Measurements from ENCODE around the gene GOLGA3. TPM values are rescaled to one million over a fixed set of nuclear protein-coding genes. Genes with fewer than 3 reads are reported as not detected.

GOLGA3 gene
- total RNA-seq, 2 donors from 2014 or later = 99.1 to 109 TPM

GRCh38 chr12:132720606-132721345 is 107.9 kb downstream of the GOLGA3 start:
- whole genome bisulfite sequencing = 95% methylated on average over 25 of the region's 25 CpGs
- Histone ChIP-seq H3K9me3 (no peaks in the 10 kb centered on the region), H3K4me1 (replicated peaks) (no peaks in the 10 kb centered on the region), H3K36me3 (peaks cover 5 to 37% of the 10 kb centered on the region in 2 donors), H3K27me3 (replicated peaks; ENCODE audit: insufficient read depth) (no peaks in the 10 kb centered on the region), H3K4me3 (no peak overlapping the region), H3K27ac (no peak overlapping the region)
- no peak for DNase-seq (ENCODE audit: low spot score)
- TF ChIP-seq, protein P1, sequence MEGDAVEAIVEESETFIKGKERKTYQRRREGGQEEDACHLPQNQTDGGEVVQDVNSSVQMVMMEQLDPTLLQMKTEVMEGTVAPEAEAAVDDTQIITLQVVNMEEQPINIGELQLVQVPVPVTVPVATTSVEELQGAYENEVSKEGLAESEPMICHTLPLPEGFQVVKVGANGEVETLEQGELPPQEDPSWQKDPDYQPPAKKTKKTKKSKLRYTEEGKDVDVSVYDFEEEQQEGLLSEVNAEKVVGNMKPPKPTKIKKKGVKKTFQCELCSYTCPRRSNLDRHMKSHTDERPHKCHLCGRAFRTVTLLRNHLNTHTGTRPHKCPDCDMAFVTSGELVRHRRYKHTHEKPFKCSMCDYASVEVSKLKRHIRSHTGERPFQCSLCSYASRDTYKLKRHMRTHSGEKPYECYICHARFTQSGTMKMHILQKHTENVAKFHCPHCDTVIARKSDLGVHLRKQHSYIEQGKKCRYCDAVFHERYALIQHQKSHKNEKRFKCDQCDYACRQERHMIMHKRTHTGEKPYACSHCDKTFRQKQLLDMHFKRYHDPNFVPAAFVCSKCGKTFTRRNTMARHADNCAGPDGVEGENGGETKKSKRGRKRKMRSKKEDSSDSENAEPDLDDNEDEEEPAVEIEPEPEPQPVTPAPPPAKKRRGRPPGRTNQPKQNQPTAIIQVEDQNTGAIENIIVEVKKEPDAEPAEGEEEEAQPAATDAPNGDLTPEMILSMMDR (IDR thresholded peaks at IDR 0.05) = no peak
- intact Hi-C loops (cut with DNase I) = no loop called here

DNA sequence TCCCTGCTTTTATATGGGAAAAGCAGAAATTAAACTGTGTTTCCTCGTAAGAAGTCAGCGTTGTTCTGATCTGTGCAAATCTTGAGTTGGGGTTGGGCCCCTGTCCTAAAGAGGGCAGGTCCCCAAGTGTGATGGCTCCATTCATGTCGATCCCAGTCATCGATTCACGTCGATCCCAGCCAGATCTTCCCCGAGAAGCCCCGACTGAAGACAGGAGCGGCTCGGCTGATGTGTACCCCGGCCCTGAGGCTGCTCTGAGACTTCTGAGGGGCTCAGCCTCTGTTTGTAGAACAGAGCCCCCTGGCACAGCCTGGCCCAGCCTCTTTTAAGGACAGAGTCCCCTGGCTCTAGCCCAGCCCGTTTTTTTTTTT is 108.7 kb downstream of the GOLGA3 start:
- no peak overlapping the region for H3K4me3 ChIP-seq

GRCh38 chr12:132719141-132719953 is 109.3 kb downstream of the GOLGA3 start:
- intact Hi-C loops (cut with DNase I) = no loop called here
- no peaks in the 10 kb centered on the region for H3K4me1 ChIP-seq (replicated peaks)
- no peaks in the 10 kb centered on the region for H3K9me3 ChIP-seq
- 91% methylated on average over 31 of the region's 31 CpGs for WGBS
- no peaks in the 10 kb centered on the region for H3K27me3 ChIP-seq (replicated peaks; ENCODE audit: insufficient read depth)
- H3K36me3 ChIP-seq = peaks cover 5 to 29% of the 10 kb centered on the region in 2 donors
- H3K27ac ChIP-seq = no peak overlapping the region
- no peak for DNase-seq (ENCODE audit: low spot score)
- TF ChIP-seq POLR2AphosphoS5 (IDR thresholded peaks at IDR 0.05) (no peak), POLR2A (IDR thresholded peaks at IDR 0.05) (no peak)
- TF ChIP-seq, protein P1 (IDR thresholded peaks at IDR 0.05) = no peak
- H3K4me3 ChIP-seq = no peak overlapping the region

More for the DNA sequence above, 108.7 kb downstream of the GOLGA3 start:
- Histone ChIP-seq H3K27me3 (replicated peaks; ENCODE audit: insufficient read depth) (no peaks in the 10 kb centered on the region), H3K27ac (no peak overlapping the region), H3K9me3 (no peaks in the 10 kb centered on the region), H3K4me1 (replicated peaks) (no peaks in the 10 kb centered on the region), H3K36me3 (peaks cover 5 to 35% of the 10 kb centered on the region in 2 donors)
- 93% methylated on average over 12 of the region's 12 CpGs for WGBS
- DNase-seq (ENCODE audit: low spot score) = no peak
- intact Hi-C loops (cut with DNase I) = no loop called here
- TF ChIP-seq, protein P1 (IDR thresholded peaks at IDR 0.05) = no peak
- TF ChIP-seq POLR2AphosphoS5 (IDR thresholded peaks at IDR 0.05) (no peak), POLR2A (IDR thresholded peaks at IDR 0.05) (no peak)

Small RNAs within 50 kb of the gene (small RNA-seq; reads per million reads assigned to genes)
- 0.09 to 0.10 reads per million in 2 donors for gene RNA5SP379

Other genes starting within 250 kb of the GOLGA3 start
- gene LRCOL1, start 218.3 kb downstream of the GOLGA3 start, total RNA-seq = under 1 TPM in 1 of 2 donors, not detected in 1; 0.68 TPM
- gene P2RX2, start 210.1 kb downstream of the GOLGA3 start, total RNA-seq = 1 to 10 TPM in 1 of 2 donors, under 1 TPM in 1; 0.32 to 8.2 TPM
- 10 to 100 TPM; 41.8 to 65.4 TPM for gene POLE, start 141.5 kb downstream of the GOLGA3 start, total RNA-seq
- 100 to 1,000 TPM in 1 of 2 donors, 10 to 100 TPM in 1; 25.7 to 107 TPM for gene PXMP2, start 141.3 kb downstream of the GOLGA3 start, total RNA-seq
- 10 to 100 TPM; 37.4 to 41.4 TPM for gene PGAM5, start 118.0 kb downstream of the GOLGA3 start, total RNA-seq
- 10 to 100 TPM; 31.1 to 82.4 TPM for gene ANKLE2, start 67.0 kb downstream of the GOLGA3 start, total RNA-seq
- gene CHFR, start 58.7 kb upstream of the GOLGA3 start, total RNA-seq = 10 to 100 TPM; 18.7 to 52.3 TPM
- 10 to 100 TPM in 1 of 2 donors, 1 to 10 TPM in 1; 9.6 to 12.7 TPM for gene ZNF605, start 127.4 kb upstream of the GOLGA3 start, total RNA-seq
- gene ZNF26, start 157.5 kb upstream of the GOLGA3 start, total RNA-seq = 10 to 100 TPM; 14.2 to 17.0 TPM
- gene ZNF84, start 208.6 kb upstream of the GOLGA3 start, total RNA-seq = 10 to 100 TPM; 22.2 to 52.0 TPM